NCI-H187 treated with DMSO at 0.1 percent for 48 hours (cell line): ENCODE measurements around the gene EIF2A.
"Not testable (repeated sequence)": the region's sequence is repeated elsewhere in the genome, so short reads cannot be mapped to it uniquely, and the experiment has no call there.

Source experiments
- DNase-seq: peaks from one replicate; lab custom pipeline; 2025; lab: John Stamatoyannopoulos, UW

The EIF2A gene

GRCh38 chr3:150546226-150547044 is at the start of gene EIF2A, which contains the start of gene SERP1:
Gene EIF2A (plus strand): TSS chr3:150546787. CDS start chr3:150546803, 16 bp downstream.
Gene SERP1 (minus strand): TSS chr3:150546496. CDS start chr3:150546135, 361 bp downstream.
- DNase-seq = peak; percentile 90

- DNase-seq = no peak
Measured at GRCh38 chr3:150497956-150498355, 48.6 kb upstream of the EIF2A start.

- not testable (repeated sequence) for DNase-seq
Measured at GRCh38 chr3:150500960-150501359, 45.6 kb upstream of the EIF2A start.

- DNase-seq = no peak
Measured at GRCh38 chr3:150503402-150504099, 43.0 kb upstream of the EIF2A start.

GRCh38 chr3:150504483-150504882 is 42.1 kb upstream of the EIF2A start:
- DNase-seq = no peak

GRCh38 chr3:150508401-150508800 is 38.2 kb upstream of the EIF2A start:
- no peak for DNase-seq

- DNase-seq = no peak
Measured at GRCh38 chr3:150509780-150510179, 36.8 kb upstream of the EIF2A start.

GRCh38 chr3:150511122-150511821 is 35.3 kb upstream of the EIF2A start:
- DNase-seq = no peak

GRCh38 chr3:150515210-150515609 is 31.4 kb upstream of the EIF2A start:
- DNase-seq = no peak

- no peak for DNase-seq
Measured at GRCh38 chr3:150519026-150519425, 27.6 kb upstream of the EIF2A start.

GRCh38 chr3:150520408-150520807 is 26.2 kb upstream of the EIF2A start:
- no peak for DNase-seq

- no peak for DNase-seq
Measured at GRCh38 chr3:150521463-150521862, 25.1 kb upstream of the EIF2A start.

GRCh38 chr3:150523538-150523937 is 23.0 kb upstream of the EIF2A start:
- no peak for DNase-seq

GRCh38 chr3:150527464-150528255 is 18.9 kb upstream of the EIF2A start:
- no peak for DNase-seq

- no peak for DNase-seq
Measured at GRCh38 chr3:150528354-150528797, 18.2 kb upstream of the EIF2A start.

- no peak for DNase-seq
Measured at GRCh38 chr3:150531775-150532174, 14.8 kb upstream of the EIF2A start.

GRCh38 chr3:150535204-150535603 is 11.4 kb upstream of the EIF2A start:
- no peak for DNase-seq

- no peak for DNase-seq
Measured at GRCh38 chr3:150538324-150539208, 8.0 kb upstream of the EIF2A start.

GRCh38 chr3:150540297-150540696 is 6.3 kb upstream of the EIF2A start:
- DNase-seq = no peak

GRCh38 chr3:150540991-150541390 is 5.6 kb upstream of the EIF2A start:
- DNase-seq = no peak

GRCh38 chr3:150543128-150543527 is 3.5 kb upstream of the EIF2A start:
- DNase-seq = no peak
